Dendritic cell treated with granulocyte-macrophage colony-stimulating factor and Interleukin-4, amounts not matched to agents 40 ng/mL and 50 ng/mL, for 4 days (primary cell): ENCODE data around the gene SLC22A5.

Experiments used
- H3K27ac Mint-ChIP-seq: one replicate; pipeline ENCODE4 v1.8.0; 2022; ENCODE audit warnings: mild to moderate bottlenecking, mixed read lengths
- H3K27me3 Mint-ChIP-seq: one replicate; pipeline ENCODE4 v1.8.0; 2022; ENCODE audit warnings: mild to moderate bottlenecking, mixed read lengths
- H3K36me3 Mint-ChIP-seq: one replicate; pipeline ENCODE4 v1.8.0; 2022; ENCODE audit warnings: low read depth, mixed read lengths
- H3K4me1 Mint-ChIP-seq: one replicate; pipeline ENCODE4 v1.8.0; 2022; ENCODE audit warnings: low read depth, mixed read lengths
- H3K4me3 Mint-ChIP-seq: one replicate; pipeline ENCODE4 v1.8.0; 2022; ENCODE audit warnings: mild to moderate bottlenecking, moderate library complexity, mixed read lengths
- H3K9me3 Mint-ChIP-seq: one replicate; pipeline ENCODE4 v1.8.0; 2022; ENCODE audit warnings: mixed read lengths
- intact Hi-C: fragments of 100-400 bp; cut with micrococcal nuclease; formaldehyde crosslinking; loops from one replicate; pipeline ENCODE4 v1.15.0; 2022

Gene SLC22A5

GRCh38 chr5:132354381-132355139 lies 14.9 kb upstream of the SLC22A5 start:
- Mint-ChIP-seq H3K4me1 (peaks cover 48% of the 10 kb centered on the region), H3K27ac (peak overlapping the region; percentile 71), H3K4me3 (no peak overlapping the region), H3K9me3 (peaks cover 25% of the 10 kb centered on the region), H3K36me3 (peaks cover 12% of the 10 kb centered on the region), H3K27me3 (no peaks in the 10 kb centered on the region)
- intact Hi-C loops: no loop called here

GRCh38 chr5:132355140-132355765 lies 14.3 kb upstream of the SLC22A5 start:
- Mint-ChIP-seq H3K27me3 (no peaks in the 10 kb centered on the region), H3K27ac (peak overlapping the region; percentile 71), H3K4me1 (peaks cover 48% of the 10 kb centered on the region), H3K9me3 (peaks cover 25% of the 10 kb centered on the region), H3K36me3 (peaks cover 12% of the 10 kb centered on the region), H3K4me3 (no peak overlapping the region)
- intact Hi-C loops: no loop called here

GRCh38 chr5:132358775-132359174 lies 10.7 kb upstream of the SLC22A5 start:
- Mint-ChIP-seq H3K27ac (no peak overlapping the region), H3K4me1 (peaks cover 28% of the 10 kb centered on the region), H3K9me3 (peaks cover 12% of the 10 kb centered on the region), H3K4me3 (no peak overlapping the region), H3K27me3 (no peaks in the 10 kb centered on the region), H3K36me3 (peaks cover 11% of the 10 kb centered on the region)
- intact Hi-C loops: no loop called here

DNA sequence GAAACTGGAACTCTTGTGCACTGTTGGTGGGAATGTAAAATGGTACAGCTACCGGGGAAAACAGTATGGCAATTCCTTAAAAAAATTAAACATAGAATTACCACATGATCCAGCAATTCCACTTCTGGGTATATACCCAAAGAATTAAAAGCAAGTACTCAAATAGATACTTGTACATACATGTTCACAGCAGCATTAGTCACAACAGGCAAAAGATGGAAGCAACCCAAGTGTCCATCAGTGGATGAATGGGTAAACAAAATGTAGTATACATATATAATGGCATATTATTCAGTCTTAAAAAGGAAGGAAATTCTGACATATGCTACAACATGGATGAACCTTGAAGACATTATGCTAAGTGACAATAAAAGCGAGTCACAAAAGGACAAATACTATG lies 7.4 kb upstream of the SLC22A5 start:
- H3K36me3 Mint-ChIP-seq: no peaks in the 10 kb centered on the region
- intact Hi-C loops: no loop called here
- no peak overlapping the region for H3K27ac Mint-ChIP-seq
- H3K4me1 Mint-ChIP-seq: peaks cover 13% of the 10 kb centered on the region
- no peaks in the 10 kb centered on the region for H3K9me3 Mint-ChIP-seq
- H3K27me3 Mint-ChIP-seq: no peaks in the 10 kb centered on the region
- no peak overlapping the region for H3K4me3 Mint-ChIP-seq

DNA sequence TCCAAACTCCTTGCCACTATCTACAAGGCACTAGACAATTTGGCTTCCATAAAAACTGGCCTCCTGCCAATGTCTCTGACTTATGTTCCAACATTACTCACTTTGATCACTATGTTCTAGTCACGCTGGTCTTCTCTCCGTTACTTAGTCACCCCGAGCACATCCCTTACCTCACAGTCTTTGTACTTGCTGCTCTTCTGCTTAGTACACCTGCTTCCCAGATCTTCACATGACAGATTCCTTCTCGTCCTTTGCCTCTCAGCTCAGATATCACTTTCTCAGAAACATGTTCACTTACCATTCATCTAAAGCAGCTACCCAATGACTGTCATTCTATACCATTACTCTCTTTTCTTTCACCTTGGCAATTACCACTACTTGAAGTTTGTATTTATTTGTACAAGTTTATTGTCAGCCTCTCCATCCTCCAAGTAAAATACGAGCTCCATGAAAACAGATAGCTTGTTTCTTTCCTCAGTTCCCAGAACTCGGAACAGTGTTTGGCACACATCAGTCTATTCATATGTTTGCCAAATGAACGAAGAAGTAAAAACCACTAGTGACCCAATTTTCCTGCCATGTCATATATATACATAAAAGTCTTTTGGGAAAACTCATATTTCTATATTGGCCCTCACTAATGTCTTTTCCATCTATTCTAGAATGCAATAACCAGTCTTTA lies 5.9 kb upstream of the SLC22A5 start:
- Mint-ChIP-seq H3K4me3 (no peak overlapping the region), H3K27ac (no peak overlapping the region), H3K27me3 (no peaks in the 10 kb centered on the region), H3K36me3 (no peaks in the 10 kb centered on the region), H3K4me1 (peaks cover 13% of the 10 kb centered on the region), H3K9me3 (no peaks in the 10 kb centered on the region)
- intact Hi-C loops: no loop called here

- intact Hi-C loops: no loop called here
- Mint-ChIP-seq H3K9me3 (no peaks in the 10 kb centered on the region), H3K27ac (no peak overlapping the region), H3K4me1 (peaks cover 13% of the 10 kb centered on the region), H3K36me3 (no peaks in the 10 kb centered on the region), H3K4me3 (no peak overlapping the region), H3K27me3 (no peaks in the 10 kb centered on the region)
Measured at GRCh38 chr5:132364319-132364718, 5.2 kb upstream of the SLC22A5 start.

DNA sequence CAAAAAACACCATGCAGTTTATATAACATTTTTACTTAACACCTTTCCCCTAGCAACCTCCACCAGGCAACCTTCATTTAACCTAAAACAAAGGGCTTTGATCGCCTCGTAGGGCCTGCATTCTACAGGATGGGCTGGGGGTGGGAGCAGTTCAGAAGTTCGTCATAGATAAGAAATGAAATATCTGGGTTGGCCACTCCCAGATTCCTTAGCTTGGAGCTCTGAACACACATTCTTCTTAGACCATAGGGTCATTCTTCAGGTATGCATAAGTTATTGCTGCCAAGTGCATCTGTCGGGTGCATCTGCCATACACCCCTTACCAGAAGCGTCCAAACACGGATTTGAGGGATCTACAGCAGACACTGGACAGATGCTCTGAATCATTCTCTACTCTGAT lies 4.3 kb upstream of the SLC22A5 start:
- intact Hi-C loops: loop anchor here (5.0 kb wide), 1 partner anchor 73 kb away; the partner anchor contains the start of gene SLC22A4

DNA sequence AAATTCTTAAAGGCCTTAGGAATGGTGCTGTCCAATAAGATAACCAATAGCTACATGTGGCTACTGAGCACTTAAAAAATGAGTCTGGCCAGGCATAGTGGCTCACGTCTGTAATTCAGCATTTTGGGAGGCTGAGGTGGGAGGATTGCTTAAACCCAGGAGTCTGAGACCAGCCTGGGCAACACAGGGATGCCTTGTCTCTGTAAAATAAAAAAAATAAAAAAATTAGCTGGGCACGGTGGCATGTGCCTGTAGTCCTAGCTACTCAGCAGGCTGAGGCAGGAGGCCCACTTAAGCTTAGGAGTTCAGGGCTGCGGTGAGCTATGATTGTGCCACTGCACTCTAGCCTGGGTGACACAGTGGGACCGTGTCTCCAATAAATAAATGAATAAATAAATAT lies 1.3 kb upstream of the SLC22A5 start:
- Mint-ChIP-seq H3K36me3 (peaks cover 5% of the 10 kb centered on the region), H3K4me3 (no peak overlapping the region), H3K9me3 (no peaks in the 10 kb centered on the region), H3K4me1 (peaks cover 42% of the 10 kb centered on the region), H3K27me3 (no peaks in the 10 kb centered on the region), H3K27ac (no peak overlapping the region)
- intact Hi-C loops: loop anchor here (5.0 kb wide), 1 partner anchor 76 kb away; the partner anchor contains the start of gene SLC22A4

More for the DNA sequence above, 4.3 kb upstream of the SLC22A5 start:
- peaks cover 5% of the 10 kb centered on the region for H3K36me3 Mint-ChIP-seq
- H3K27ac Mint-ChIP-seq: no peak overlapping the region
- no peaks in the 10 kb centered on the region for H3K9me3 Mint-ChIP-seq
- H3K4me1 Mint-ChIP-seq: peaks cover 14% of the 10 kb centered on the region
- H3K27me3 Mint-ChIP-seq: no peaks in the 10 kb centered on the region
- no peak overlapping the region for H3K4me3 Mint-ChIP-seq

DNA sequence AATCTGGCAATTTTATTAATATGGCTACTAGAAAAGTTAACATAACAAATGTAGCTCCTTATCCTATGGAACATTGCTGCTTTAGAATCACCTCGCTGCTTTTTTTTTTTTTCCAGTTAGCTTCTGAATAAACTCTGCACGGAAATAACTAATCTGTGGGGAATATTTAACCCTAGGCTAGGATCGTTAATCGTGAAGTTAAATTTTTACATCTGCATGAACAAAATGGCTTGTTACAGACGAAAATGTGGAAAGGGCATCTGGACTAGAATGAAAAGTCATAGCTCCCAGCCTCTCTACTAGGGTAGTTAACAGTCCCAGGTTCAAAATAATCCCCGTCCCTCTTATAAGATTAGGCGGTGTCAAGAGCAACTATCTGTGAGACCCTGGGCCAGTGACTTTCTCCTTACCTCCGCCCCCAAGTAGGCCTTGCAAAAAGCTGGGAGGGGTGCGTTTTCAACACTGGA lies 470 bp upstream of the SLC22A5 start:
- Mint-ChIP-seq H3K27ac (peak overlapping the region; percentile 79), H3K4me3 (peak overlapping the region; percentile 83), H3K36me3 (peaks cover 5% of the 10 kb centered on the region), H3K4me1 (peaks cover 36% of the 10 kb centered on the region), H3K27me3 (no peaks in the 10 kb centered on the region), H3K9me3 (no peaks in the 10 kb centered on the region)
- intact Hi-C loops: loop anchor here (5.0 kb wide), 1 partner anchor 77 kb away; the partner anchor contains the start of gene SLC22A4

DNA sequence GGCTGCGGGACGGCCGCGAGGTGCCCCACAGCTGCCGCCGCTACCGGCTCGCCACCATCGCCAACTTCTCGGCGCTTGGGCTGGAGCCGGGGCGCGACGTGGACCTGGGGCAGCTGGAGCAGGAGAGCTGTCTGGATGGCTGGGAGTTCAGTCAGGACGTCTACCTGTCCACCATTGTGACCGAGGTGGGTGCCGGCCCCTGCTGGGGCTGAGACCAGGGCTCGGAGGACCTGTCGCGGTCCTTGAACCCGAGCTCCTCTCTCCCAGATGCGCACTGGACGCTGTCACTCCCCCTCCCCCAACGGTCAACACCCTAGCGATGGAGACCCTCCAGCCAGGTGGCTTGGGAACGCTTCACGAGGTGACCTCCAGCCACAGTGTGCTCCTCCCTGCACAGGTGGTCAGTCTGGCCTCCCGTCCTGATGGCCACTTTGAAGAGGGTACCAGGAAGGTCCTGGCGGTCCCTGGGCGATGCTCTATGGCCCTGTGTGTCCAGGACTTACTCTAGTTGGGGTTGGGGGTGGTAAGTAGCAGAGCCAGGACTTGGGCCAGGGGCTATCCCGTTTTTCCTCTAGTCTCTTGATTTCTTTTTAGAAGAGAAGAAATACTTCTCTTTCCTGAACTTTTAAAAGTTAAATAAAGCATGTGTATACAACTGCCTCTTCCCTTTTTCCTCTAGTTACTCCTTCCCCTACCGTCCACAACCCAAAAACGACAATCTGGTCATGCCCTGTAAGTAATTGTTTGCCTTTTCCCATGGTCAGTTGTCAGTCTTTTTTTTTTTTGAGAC lies 866 bp downstream of the SLC22A5 start:
- Mint-ChIP-seq H3K4me1 (peaks cover 29% of the 10 kb centered on the region), H3K36me3 (peaks cover 5% of the 10 kb centered on the region), H3K9me3 (no peaks in the 10 kb centered on the region), H3K4me3 (peak overlapping the region; percentile 83), H3K27me3 (no peaks in the 10 kb centered on the region), H3K27ac (peak overlapping the region; percentile 79)
- intact Hi-C loops: loop anchor here (5.0 kb wide), 1 partner anchor 98 kb away; no protein-coding TSS in a partner anchor

- intact Hi-C loops: loop anchor here (5.0 kb wide), 1 partner anchor 99 kb away; no protein-coding TSS in a partner anchor
- peaks cover 29% of the 10 kb centered on the region for H3K4me1 Mint-ChIP-seq
- peak overlapping the region; percentile 79 for H3K27ac Mint-ChIP-seq
- no peaks in the 10 kb centered on the region for H3K9me3 Mint-ChIP-seq
- no peaks in the 10 kb centered on the region for H3K27me3 Mint-ChIP-seq
- H3K36me3 Mint-ChIP-seq: peaks cover 5% of the 10 kb centered on the region
- H3K4me3 Mint-ChIP-seq: peak overlapping the region; percentile 83
Measured at GRCh38 chr5:132370971-132371602, 1.6 kb downstream of the SLC22A5 start.

GRCh38 chr5:132371603-132371994 lies 2.1 kb downstream of the SLC22A5 start:
- Mint-ChIP-seq H3K27ac (no peak overlapping the region), H3K4me3 (no peak overlapping the region)
- intact Hi-C loops: loop anchor here (5.0 kb wide), 1 partner anchor 99 kb away; no protein-coding TSS in a partner anchor

GRCh38 chr5:132372127-132372526 lies 2.6 kb downstream of the SLC22A5 start:
- H3K27me3 Mint-ChIP-seq: no peaks in the 10 kb centered on the region
- H3K4me1 Mint-ChIP-seq: peaks cover 29% of the 10 kb centered on the region
- no peak overlapping the region for H3K27ac Mint-ChIP-seq
- peaks cover 5% of the 10 kb centered on the region for H3K36me3 Mint-ChIP-seq
- H3K4me3 Mint-ChIP-seq: no peak overlapping the region
- intact Hi-C loops: loop anchor here (5.0 kb wide), 1 partner anchor 100 kb away; no protein-coding TSS in a partner anchor
- no peaks in the 10 kb centered on the region for H3K9me3 Mint-ChIP-seq

More at GRCh38 chr5:132371603-132371994, 2.1 kb downstream of the SLC22A5 start:
- peaks cover 29% of the 10 kb centered on the region for H3K4me1 Mint-ChIP-seq
- no peaks in the 10 kb centered on the region for H3K27me3 Mint-ChIP-seq
- H3K36me3 Mint-ChIP-seq: peaks cover 5% of the 10 kb centered on the region
- H3K9me3 Mint-ChIP-seq: no peaks in the 10 kb centered on the region
